ENCODE data around the gene TNFRSF25. TPM values are rescaled to one million over a fixed set of nuclear protein-coding genes. Genes with fewer than 3 reads are reported as not detected.

Gene TNFRSF25
- polyA plus RNA-seq, 1 of the 3 experiments (the other 2 are of a cell fraction) = 20.8 TPM

- no peaks in the 10 kb centered on the region for H3K79me2 ChIP-seq (ENCODE audit: insufficient read depth)
- no peaks in the 10 kb centered on the region; the same call in 1 of the 2 replicates for H3K27me3 ChIP-seq (ENCODE audit: insufficient read depth)
- no peaks in the 10 kb centered on the region for H3F3A ChIP-seq (replicated peaks; ENCODE audit: insufficient read depth)
- no peak overlapping the region for H2AFZ ChIP-seq (ENCODE audit: low read depth)
- ChIA-PET CTCF (interaction anchor here (1.3 to 1.8 kb wide), 3 partner anchors 15 to 62 kb away, joined by 5 to 8 read pairs (median 6); no protein-coding TSS in a partner anchor), POLR2A (no interaction called here)
- H3K4me1 ChIP-seq (ENCODE audit: control insufficient read depth in 1 of 2, insufficient read depth in 2 of 2, low read depth in 1 of 2, low read length in 1 of 2) = no peaks in the 10 kb centered on the region
- H4K20me1 ChIP-seq (ENCODE audit: insufficient read depth) = no peaks in the 10 kb centered on the region
- H3K4me3 ChIP-seq (ENCODE audit: low read depth in 2 of 2, low read length in 1 of 2) = no peak overlapping the region
- DNase-seq = no peak
- WGBS (ENCODE audit: low lambda C conversion rate) = 95% methylated on average over 32 of the region's 40 CpGs
- no peak overlapping the region for H3K9ac ChIP-seq
- peaks cover 0 to 15% of the 10 kb centered on the region in 2 experiments for H3K36me3 ChIP-seq (replicated peaks in 1 of 2; ENCODE audit: control insufficient read depth in 1 of 2, insufficient read depth in 2 of 2, low read length in 1 of 2)
- no peak overlapping the region for H3K27ac ChIP-seq (ENCODE audit: low read depth in 2 of 2, low read length in 1 of 2)
- no peaks in the 10 kb centered on the region for H3K9me3 ChIP-seq
- TF ChIP-seq MEF2A (IDR thresholded peaks at IDR 0.05; ENCODE audit: borderline replicate concordance, low read depth) (no peak), POLR2AphosphoS5 (IDR thresholded peaks at IDR 0.05; ENCODE audit: low read depth, low read length) (no peak), MXI1 (IDR thresholded peaks at IDR 0.05; ENCODE audit: low read depth, low read length) (no peak), FOXM1 (IDR thresholded peaks at IDR 0.05; ENCODE audit: low read depth) (no peak), RFX5 (IDR thresholded peaks at IDR 0.05; ENCODE audit: low read length) (no peak), REST (IDR thresholded peaks at IDR 0.05; ENCODE audit: low read depth, low read length) (no peak), GATA2 (CRISPR knock-in tag; IDR thresholded peaks at IDR 0.05) (no peak), TAF1 (IDR thresholded peaks at IDR 0.05; ENCODE audit: borderline replicate concordance, low read depth, low read length) (no peak), USF1 (IDR thresholded peaks at IDR 0.05; ENCODE audit: borderline replicate concordance, low read depth) (no peak), EZH2phosphoT487 (IDR thresholded peaks at IDR 0.05; ENCODE audit: borderline replicate concordance, low read depth) (no peak), YY1 (IDR thresholded peaks at IDR 0.05; ENCODE audit: low read depth) (no peak), NFIC (IDR thresholded peaks at IDR 0.05; ENCODE audit: borderline replicate concordance) (no peak), RAD21 (IDR thresholded peaks at IDR 0.05; ENCODE audit: low read length) (no peak), FOSL2 (IDR thresholded peaks at IDR 0.05; ENCODE audit: borderline replicate concordance, low read depth) (no peak), MAX (IDR thresholded peaks at IDR 0.05; ENCODE audit: low read depth) (no peak), USF2 (IDR thresholded peaks at IDR 0.05; ENCODE audit: borderline replicate concordance, low read depth, low read length) (no peak)
- TF ChIP-seq, protein P1, sequence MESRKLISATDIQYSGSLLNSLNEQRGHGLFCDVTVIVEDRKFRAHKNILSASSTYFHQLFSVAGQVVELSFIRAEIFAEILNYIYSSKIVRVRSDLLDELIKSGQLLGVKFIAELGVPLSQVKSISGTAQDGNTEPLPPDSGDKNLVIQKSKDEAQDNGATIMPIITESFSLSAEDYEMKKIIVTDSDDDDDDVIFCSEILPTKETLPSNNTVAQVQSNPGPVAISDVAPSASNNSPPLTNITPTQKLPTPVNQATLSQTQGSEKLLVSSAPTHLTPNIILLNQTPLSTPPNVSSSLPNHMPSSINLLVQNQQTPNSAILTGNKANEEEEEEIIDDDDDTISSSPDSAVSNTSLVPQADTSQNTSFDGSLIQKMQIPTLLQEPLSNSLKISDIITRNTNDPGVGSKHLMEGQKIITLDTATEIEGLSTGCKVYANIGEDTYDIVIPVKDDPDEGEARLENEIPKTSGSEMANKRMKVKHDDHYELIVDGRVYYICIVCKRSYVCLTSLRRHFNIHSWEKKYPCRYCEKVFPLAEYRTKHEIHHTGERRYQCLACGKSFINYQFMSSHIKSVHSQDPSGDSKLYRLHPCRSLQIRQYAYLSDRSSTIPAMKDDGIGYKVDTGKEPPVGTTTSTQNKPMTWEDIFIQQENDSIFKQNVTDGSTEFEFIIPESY (IDR thresholded peaks at IDR 0.05; ENCODE audit: borderline replicate concordance, low read depth) = no peak
- H3K4me2 ChIP-seq = no peak overlapping the region
- no peaks in the 10 kb centered on the region for H3K9me2 ChIP-seq
Observed at GRCh38 chr1:6461051-6461530, 4.9 kb downstream of the TNFRSF25 start.
